ENCODE measurements around the gene KCNJ14.
A peak's percentile ranks its signal among the peaks of the same experiment; 100 is the strongest.

The KCNJ14 gene

GRCh38 chr19:48493718-48494401 is 38.5 kb downstream of the KCNJ14 start:
- in situ Hi-C loops (cut with MboI; ENCODE audit: low pct_unique_long_range_greater_than_20kb, low sequenced_read_pairs, unreplicated experiment) = no loop called here
- DNase-seq (ENCODE audit: low spot score) = no peak
- TF ChIP-seq CTCF (IDR thresholded peaks at IDR 0.05; ENCODE audit: extremely low read depth, insufficient read depth, missing control alignments) = no peak

- TF ChIP-seq CTCF (IDR thresholded peaks at IDR 0.05; ENCODE audit: extremely low read depth, insufficient read depth, missing control alignments) = no peak
- in situ Hi-C loops (cut with MboI; ENCODE audit: low pct_unique_long_range_greater_than_20kb, low sequenced_read_pairs, unreplicated experiment) = no loop called here
Observed at GRCh38 chr19:48495396-48495795, 40.0 kb downstream of the KCNJ14 start.

GRCh38 chr19:48496959-48497727 is 41.8 kb downstream of the KCNJ14 start:
- TF ChIP-seq CTCF (IDR thresholded peaks at IDR 0.05; ENCODE audit: extremely low read depth, insufficient read depth, missing control alignments) = no peak
- in situ Hi-C loops (cut with MboI; ENCODE audit: low pct_unique_long_range_greater_than_20kb, low sequenced_read_pairs, unreplicated experiment) = no loop called here
- DNase-seq (ENCODE audit: low spot score) = no peak

More at GRCh38 chr19:48495396-48495795, 40.0 kb downstream of the KCNJ14 start:
- DNase-seq (ENCODE audit: low spot score) = no peak

- no peak for DNase-seq (ENCODE audit: low spot score)
- in situ Hi-C loops (cut with MboI; ENCODE audit: low pct_unique_long_range_greater_than_20kb, low sequenced_read_pairs, unreplicated experiment) = no loop called here
- no peak for TF ChIP-seq CTCF (IDR thresholded peaks at IDR 0.05; ENCODE audit: extremely low read depth, insufficient read depth, missing control alignments)
Observed at GRCh38 chr19:48497728-48498594, 42.6 kb downstream of the KCNJ14 start.

GRCh38 chr19:48498595-48499311 is 43.4 kb downstream of the KCNJ14 start:
- peak; percentile 11 for TF ChIP-seq CTCF (IDR thresholded peaks at IDR 0.05; ENCODE audit: extremely low read depth, insufficient read depth, missing control alignments)
- no peak for DNase-seq (ENCODE audit: low spot score)
- in situ Hi-C loops (cut with MboI; ENCODE audit: low pct_unique_long_range_greater_than_20kb, low sequenced_read_pairs, unreplicated experiment) = no loop called here
